ENCODE results near the gene MAB21L4.

MAB21L4 gene

DNA sequence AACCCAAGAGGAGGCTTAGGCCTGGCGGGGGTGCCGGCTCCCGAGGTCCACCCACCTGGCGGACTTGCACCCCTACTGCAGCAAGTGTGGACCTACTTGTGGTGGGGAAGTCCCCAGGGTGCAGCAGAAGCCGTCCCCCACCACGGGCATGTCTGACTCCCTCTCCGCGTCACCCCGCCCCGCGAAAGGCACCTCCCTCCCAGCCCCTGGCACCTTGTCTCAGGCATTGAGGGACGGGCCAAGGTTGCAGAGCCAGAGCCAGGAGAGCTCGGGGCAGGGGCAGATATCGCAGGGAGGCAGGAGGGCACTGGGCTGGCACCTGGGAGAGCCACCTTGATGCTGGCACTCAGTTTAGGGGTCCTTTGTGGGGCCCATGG is 29.2 kb upstream of the MAB21L4 start:
- no peak for TF ChIP-seq EZH2phosphoT487 (IDR thresholded peaks at IDR 0.05; ENCODE audit: borderline replicate concordance, low read length)
- TF ChIP-seq, protein P1, sequence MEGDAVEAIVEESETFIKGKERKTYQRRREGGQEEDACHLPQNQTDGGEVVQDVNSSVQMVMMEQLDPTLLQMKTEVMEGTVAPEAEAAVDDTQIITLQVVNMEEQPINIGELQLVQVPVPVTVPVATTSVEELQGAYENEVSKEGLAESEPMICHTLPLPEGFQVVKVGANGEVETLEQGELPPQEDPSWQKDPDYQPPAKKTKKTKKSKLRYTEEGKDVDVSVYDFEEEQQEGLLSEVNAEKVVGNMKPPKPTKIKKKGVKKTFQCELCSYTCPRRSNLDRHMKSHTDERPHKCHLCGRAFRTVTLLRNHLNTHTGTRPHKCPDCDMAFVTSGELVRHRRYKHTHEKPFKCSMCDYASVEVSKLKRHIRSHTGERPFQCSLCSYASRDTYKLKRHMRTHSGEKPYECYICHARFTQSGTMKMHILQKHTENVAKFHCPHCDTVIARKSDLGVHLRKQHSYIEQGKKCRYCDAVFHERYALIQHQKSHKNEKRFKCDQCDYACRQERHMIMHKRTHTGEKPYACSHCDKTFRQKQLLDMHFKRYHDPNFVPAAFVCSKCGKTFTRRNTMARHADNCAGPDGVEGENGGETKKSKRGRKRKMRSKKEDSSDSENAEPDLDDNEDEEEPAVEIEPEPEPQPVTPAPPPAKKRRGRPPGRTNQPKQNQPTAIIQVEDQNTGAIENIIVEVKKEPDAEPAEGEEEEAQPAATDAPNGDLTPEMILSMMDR (IDR thresholded peaks at IDR 0.05; ENCODE audit: low read depth, low read length, poor library complexity, severe bottlenecking), result no peak

GRCh38 chr2:240922982-240923537 is 27.1 kb upstream of the MAB21L4 start:
- Histone ChIP-seq H3K79me2 (ENCODE audit: control insufficient read depth, low read length) (no peaks in the 10 kb centered on the region), H3K36me3 (ENCODE audit: control insufficient read depth, low read length) (no peaks in the 10 kb centered on the region), H3K4me1 (ENCODE audit: control insufficient read depth, low read length) (no peaks in the 10 kb centered on the region), H4K20me1 (ENCODE audit: control insufficient read depth, insufficient read depth, low read depth, low read length) (no peaks in the 10 kb centered on the region), H3K4me2 (ENCODE audit: low read length) (no peak overlapping the region), H3F3A (ENCODE audit: control insufficient read depth, insufficient read depth) (no peaks in the 10 kb centered on the region), H3K4me3 (ENCODE audit: low read length) (no peak overlapping the region), H3K9me2 (replicated peaks; ENCODE audit: control insufficient read depth, low read length) (no peaks in the 10 kb centered on the region), H3K27ac (ENCODE audit: low read depth, low read length) (no peak overlapping the region), H3K27me3 (ENCODE audit: control insufficient read depth, low read length) (no peaks in the 10 kb centered on the region), H3K9me3 (ENCODE audit: control insufficient read depth, insufficient read depth, low read length) (no peaks in the 10 kb centered on the region)
- TF ChIP-seq, protein P1 (IDR thresholded peaks at IDR 0.05; ENCODE audit: low read depth, low read length, poor library complexity, severe bottlenecking), result no peak
- no peak for TF ChIP-seq EZH2phosphoT487 (IDR thresholded peaks at IDR 0.05; ENCODE audit: borderline replicate concordance, low read length)

More for the DNA sequence above, 29.2 kb upstream of the MAB21L4 start:
- Histone ChIP-seq H3K79me2 (ENCODE audit: control insufficient read depth, low read length) (no peaks in the 10 kb centered on the region), H3K4me2 (ENCODE audit: low read length) (no peak overlapping the region), H3K27me3 (ENCODE audit: control insufficient read depth, low read length) (no peaks in the 10 kb centered on the region), H3K27ac (ENCODE audit: low read depth, low read length) (no peak overlapping the region), H3F3A (ENCODE audit: control insufficient read depth, insufficient read depth) (no peaks in the 10 kb centered on the region), H3K4me1 (ENCODE audit: control insufficient read depth, low read length) (no peaks in the 10 kb centered on the region), H3K36me3 (ENCODE audit: control insufficient read depth, low read length) (no peaks in the 10 kb centered on the region), H3K4me3 (ENCODE audit: low read length) (no peak overlapping the region), H4K20me1 (ENCODE audit: control insufficient read depth, insufficient read depth, low read depth, low read length) (no peaks in the 10 kb centered on the region), H3K9me3 (ENCODE audit: control insufficient read depth, insufficient read depth, low read length) (no peaks in the 10 kb centered on the region), H3K9me2 (replicated peaks; ENCODE audit: control insufficient read depth, low read length) (no peaks in the 10 kb centered on the region)

- no peak for TF ChIP-seq EZH2phosphoT487 (IDR thresholded peaks at IDR 0.05; ENCODE audit: borderline replicate concordance, low read length)
- TF ChIP-seq, protein P1 (IDR thresholded peaks at IDR 0.05; ENCODE audit: low read depth, low read length, poor library complexity, severe bottlenecking), result no peak
- no peaks in the 10 kb centered on the region for H3K79me2 ChIP-seq (ENCODE audit: control insufficient read depth, low read length)
- H3K27ac ChIP-seq (ENCODE audit: low read depth, low read length), result no peak overlapping the region
- no peaks in the 10 kb centered on the region for H3K4me1 ChIP-seq (ENCODE audit: control insufficient read depth, low read length)
- no peaks in the 10 kb centered on the region for H4K20me1 ChIP-seq (ENCODE audit: control insufficient read depth, insufficient read depth, low read depth, low read length)
- no peaks in the 10 kb centered on the region for H3K36me3 ChIP-seq (ENCODE audit: control insufficient read depth, low read length)
- no peaks in the 10 kb centered on the region for H3K9me2 ChIP-seq (replicated peaks; ENCODE audit: control insufficient read depth, low read length)
- no peaks in the 10 kb centered on the region for H3F3A ChIP-seq (ENCODE audit: control insufficient read depth, insufficient read depth)
- no peak overlapping the region for H3K4me3 ChIP-seq (ENCODE audit: low read length)
- H3K4me2 ChIP-seq (ENCODE audit: low read length), result no peak overlapping the region
- H3K9me3 ChIP-seq (ENCODE audit: control insufficient read depth, insufficient read depth, low read length), result no peaks in the 10 kb centered on the region
- H3K27me3 ChIP-seq (ENCODE audit: control insufficient read depth, low read length), result no peaks in the 10 kb centered on the region
Measured at GRCh38 chr2:240922245-240922981, 26.5 kb upstream of the MAB21L4 start.

Measured in DOHH2 (cell line).